CD14-positive monocyte (primary cell): ENCODE measurements around the gene DRC7. TPM values are rescaled to one million over a fixed set of nuclear protein-coding genes. Genes with fewer than 3 reads are reported as not detected.

ENCODE experiments used
- DNase-seq, 3 donors: peaks; one replicate each; pipeline ENCODE4 v3.0.0-alpha.2; 2011 to 2022
- H2AFZ ChIP-seq: 2 replicates; pipeline ENCODE4 v1.6.0; 2012; ENCODE audit warnings: mild to moderate bottlenecking, low read depth, low read length, inconsistent platforms; ENCODE audit not compliant: insufficient read depth, poor library complexity, severe bottlenecking
- H3K27ac ChIP-seq, 2 donors: 1 replicate in 1 of 2; 2 replicates in 1 of 2; pipeline ENCODE4 v1.5.1; 2012 to 2013; ENCODE audit warnings: low read length in 2 of 2, control low read depth in 1 of 2, inconsistent platforms in 1 of 2, low read depth in 1 of 2, mild to moderate bottlenecking in 1 of 2
- H3K27me3 ChIP-seq, 2 donors: one replicate each; pipeline versions ENCODE4 v1.6.0 to v1.6.1; 2011 to 2013; ENCODE audit warnings: low read length in 2 of 2; ENCODE audit not compliant: control insufficient read depth in 2 of 2, insufficient read depth in 2 of 2
- H3K36me3 ChIP-seq, 2 donors: replicated peaks in 1 of 2; 1 replicate in 1 of 2; 2 replicates in 1 of 2; pipeline versions ENCODE4 v1.5.1 to v1.6.1; 2012 to 2013; ENCODE audit warnings: low read length in 2 of 2, control low read depth in 1 of 2, inconsistent platforms in 1 of 2, mild to moderate bottlenecking in 1 of 2; ENCODE audit not compliant: insufficient read depth in 2 of 2, control insufficient read depth in 1 of 2
- H3K4me1 ChIP-seq, 2 donors: 1 replicate in 1 of 2; 2 replicates in 1 of 2; pipeline versions ENCODE4 v1.5.1 to v1.6.1; 2012 to 2013; ENCODE audit warnings: low read length in 2 of 2, control low read depth in 1 of 2, inconsistent platforms in 1 of 2, mild to moderate bottlenecking in 1 of 2, moderate library complexity in 1 of 2; ENCODE audit not compliant: insufficient read depth in 2 of 2, control insufficient read depth in 1 of 2
- H3K4me2 ChIP-seq: replicated peaks from 2 replicates; pipeline ENCODE3; 2012; ENCODE audit warnings: low read length, moderate library complexity, mild to moderate bottlenecking; ENCODE audit not compliant: poor library complexity, severe bottlenecking; ENCODE audit errors: extremely low read depth
- H3K4me3 ChIP-seq, 3 experiments: fragments of 200-600 bp in 1 of 3; sonication (generic) in 1 of 3; replicated peaks in 1 of 3; 1 replicate in 2 of 3; 2 replicates in 1 of 3; pipeline ENCODE4 v1.5.1; 2011 to 2013; ENCODE audit warnings: low read length in 3 of 3, mild to moderate bottlenecking in 3 of 3, control low read depth in 2 of 3, low read depth in 2 of 3, inconsistent platforms in 1 of 3, moderate library complexity in 1 of 3
- H3K79me2 ChIP-seq: 2 replicates; pipeline ENCODE4 v1.6.0; 2012; ENCODE audit warnings: mild to moderate bottlenecking, control low read depth, inconsistent platforms, low read length, moderate library complexity; ENCODE audit not compliant: insufficient read depth
- H3K9ac ChIP-seq: 2 replicates; pipeline ENCODE4 v1.6.0; 2017; ENCODE audit warnings: low read length, mild to moderate bottlenecking; ENCODE audit not compliant: insufficient read depth, poor library complexity, severe bottlenecking
- H3K9me3 ChIP-seq, 2 donors: replicated peaks in 1 of 2; 1 replicate in 1 of 2; 2 replicates in 1 of 2; pipeline versions ENCODE4 v1.5.1 to v1.6.1; 2012 to 2013; ENCODE audit warnings: low read length in 2 of 2, control low read depth in 1 of 2; ENCODE audit not compliant: control insufficient read depth in 1 of 2, insufficient read depth in 1 of 2
- H4K20me1 ChIP-seq: 2 replicates; pipeline ENCODE4 v1.6.0; 2012; ENCODE audit warnings: mild to moderate bottlenecking, low read length, control low read depth, moderate library complexity; ENCODE audit not compliant: insufficient read depth
- H3K27ac Mint-ChIP-seq, 7 donors: one replicate each; pipeline ENCODE4 v1.8.0; 2020; ENCODE audit warnings: mild to moderate bottlenecking in 7 of 7, mixed read lengths in 7 of 7, moderate library complexity in 6 of 7, inconsistent platforms in 2 of 7
- H3K27me3 Mint-ChIP-seq, 3 donors: one replicate each; pipeline ENCODE4 v1.8.0; 2021 to 2022; ENCODE audit warnings: low read depth in 3 of 3, mild to moderate bottlenecking in 3 of 3, mixed read lengths in 3 of 3, moderate library complexity in 3 of 3, inconsistent platforms in 1 of 3
- H3K36me3 Mint-ChIP-seq, 2 donors: one replicate each; pipeline ENCODE4 v1.8.0; 2020; ENCODE audit warnings: mixed read lengths in 2 of 2, inconsistent platforms in 1 of 2, mild to moderate bottlenecking in 1 of 2
- H3K4me1 Mint-ChIP-seq: one replicate; pipeline ENCODE4 v1.8.0; 2020; ENCODE audit warnings: mild to moderate bottlenecking, mixed read lengths
- H3K4me3 Mint-ChIP-seq, 2 donors: one replicate each; pipeline ENCODE4 v1.8.0; 2020; ENCODE audit warnings: mild to moderate bottlenecking in 2 of 2, mixed read lengths in 2 of 2, moderate library complexity in 1 of 2
- H3K9me3 Mint-ChIP-seq, 7 donors: one replicate each; pipeline ENCODE4 v1.8.0; 2020 to 2022; ENCODE audit warnings: mixed read lengths in 7 of 7, mild to moderate bottlenecking in 6 of 7, moderate library complexity in 6 of 7, inconsistent platforms in 2 of 7
- WGBS: methylation state at CpG from one replicate; pipeline ENCODE4 v1.1.5; 2013; ENCODE audit warnings: missing lambda C conversion rate; ENCODE audit not compliant: insufficient coverage; 5-methylcytosine and 5-hydroxymethylcytosine counted together
- intact Hi-C, 2 donors: fragments of 100-400 bp; cut with micrococcal nuclease; formaldehyde crosslinking; loops; one replicate each; pipeline versions ENCODE4 v1.15.0 to v1.15.1; 2023
- polyA plus RNA-seq, 3 donors: library from polyadenylated mRNA; depleted of rRNA in 1 of 3; unstranded in 2 of 3; stranded (reverse) in 1 of 3; fragments of 300-500 nt in 2 of 3; fragments of >200 nt in 1 of 3; fragmentation: Illumina TruSeq in 2 of 3; gene quantifications; 1 replicate in 2 of 3; 2 replicates in 1 of 3; pipeline ENCODE4 v1.2.3, GENCODE V29; 2012 to 2021
- TF ChIP-seq, protein P1 (sequence below): fragments of 200-600 bp; IDR thresholded peaks from one replicate; pipeline ENCODE4 v1.8.0; 2022; ENCODE audit warnings: antibody characterized with exemption, mild to moderate bottlenecking

Gene DRC7
- polyA plus RNA-seq, 3 donors, result 0.11 to 0.41 TPM; not detected in 1

DNA sequence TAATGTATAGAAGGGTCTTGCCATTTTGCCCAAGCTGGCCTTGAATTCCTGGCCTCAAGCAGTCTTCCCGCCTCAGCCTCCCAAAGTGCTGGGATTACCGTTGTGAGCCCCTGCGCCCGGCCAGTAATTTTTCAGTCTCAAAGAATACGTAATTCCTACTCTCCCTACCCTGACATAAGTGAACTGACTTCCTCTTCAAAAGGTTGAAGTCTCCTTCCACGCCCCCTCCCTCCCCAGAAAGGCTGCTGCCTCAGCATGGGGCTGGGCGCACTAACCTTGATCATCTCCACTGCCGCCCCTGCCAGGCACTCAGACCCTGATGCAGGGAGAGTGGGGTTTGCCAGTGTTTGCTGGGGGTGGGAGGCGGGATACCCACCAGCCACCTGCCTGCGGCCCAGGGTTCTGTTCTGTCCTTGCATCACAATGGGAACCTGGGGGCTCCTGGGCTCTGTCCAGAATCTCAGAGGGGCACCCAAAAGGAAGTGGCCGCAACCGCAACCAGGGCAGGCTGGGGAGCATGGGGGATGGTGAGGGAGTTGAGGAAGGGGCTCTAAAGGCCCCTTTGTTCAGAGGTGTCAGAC, 80.2 kb downstream of the DRC7 start:
- no peak overlapping the region for H3K9ac ChIP-seq
- TF ChIP-seq, protein P1, sequence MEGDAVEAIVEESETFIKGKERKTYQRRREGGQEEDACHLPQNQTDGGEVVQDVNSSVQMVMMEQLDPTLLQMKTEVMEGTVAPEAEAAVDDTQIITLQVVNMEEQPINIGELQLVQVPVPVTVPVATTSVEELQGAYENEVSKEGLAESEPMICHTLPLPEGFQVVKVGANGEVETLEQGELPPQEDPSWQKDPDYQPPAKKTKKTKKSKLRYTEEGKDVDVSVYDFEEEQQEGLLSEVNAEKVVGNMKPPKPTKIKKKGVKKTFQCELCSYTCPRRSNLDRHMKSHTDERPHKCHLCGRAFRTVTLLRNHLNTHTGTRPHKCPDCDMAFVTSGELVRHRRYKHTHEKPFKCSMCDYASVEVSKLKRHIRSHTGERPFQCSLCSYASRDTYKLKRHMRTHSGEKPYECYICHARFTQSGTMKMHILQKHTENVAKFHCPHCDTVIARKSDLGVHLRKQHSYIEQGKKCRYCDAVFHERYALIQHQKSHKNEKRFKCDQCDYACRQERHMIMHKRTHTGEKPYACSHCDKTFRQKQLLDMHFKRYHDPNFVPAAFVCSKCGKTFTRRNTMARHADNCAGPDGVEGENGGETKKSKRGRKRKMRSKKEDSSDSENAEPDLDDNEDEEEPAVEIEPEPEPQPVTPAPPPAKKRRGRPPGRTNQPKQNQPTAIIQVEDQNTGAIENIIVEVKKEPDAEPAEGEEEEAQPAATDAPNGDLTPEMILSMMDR, result no peak
- H3K4me1 ChIP-seq, result no peaks in the 10 kb centered on the region
- 74% methylated on average over 5 of the region's 12 CpGs for WGBS
- no peak overlapping the region for H2AFZ ChIP-seq
- no peaks in the 10 kb centered on the region for H3K79me2 ChIP-seq
- no peak overlapping the region for H3K4me3 Mint-ChIP-seq
- DNase-seq, result no peak
- H3K27me3 ChIP-seq, result no peaks in the 10 kb centered on the region
- no peak overlapping the region for H3K27ac ChIP-seq
- H3K4me2 ChIP-seq, result no peak overlapping the region
- intact Hi-C loops, result no loop called here
- no peak overlapping the region for H3K4me3 ChIP-seq
- no peaks in the 10 kb centered on the region for H3K36me3 Mint-ChIP-seq
- peaks cover 0 to 2% (median 0%) of the 10 kb centered on the region in 7 donors for H3K9me3 Mint-ChIP-seq
- no peaks in the 10 kb centered on the region for H4K20me1 ChIP-seq
- H3K4me1 Mint-ChIP-seq, result no peaks in the 10 kb centered on the region
- no peaks in the 10 kb centered on the region for H3K9me3 ChIP-seq
- no peaks in the 10 kb centered on the region for H3K36me3 ChIP-seq
- H3K27ac Mint-ChIP-seq, result peak overlapping the region in 1 of 7 donors; percentile 6
- peaks cover 0 to 2% (median 2%) of the 10 kb centered on the region in 3 donors for H3K27me3 Mint-ChIP-seq

DNA sequence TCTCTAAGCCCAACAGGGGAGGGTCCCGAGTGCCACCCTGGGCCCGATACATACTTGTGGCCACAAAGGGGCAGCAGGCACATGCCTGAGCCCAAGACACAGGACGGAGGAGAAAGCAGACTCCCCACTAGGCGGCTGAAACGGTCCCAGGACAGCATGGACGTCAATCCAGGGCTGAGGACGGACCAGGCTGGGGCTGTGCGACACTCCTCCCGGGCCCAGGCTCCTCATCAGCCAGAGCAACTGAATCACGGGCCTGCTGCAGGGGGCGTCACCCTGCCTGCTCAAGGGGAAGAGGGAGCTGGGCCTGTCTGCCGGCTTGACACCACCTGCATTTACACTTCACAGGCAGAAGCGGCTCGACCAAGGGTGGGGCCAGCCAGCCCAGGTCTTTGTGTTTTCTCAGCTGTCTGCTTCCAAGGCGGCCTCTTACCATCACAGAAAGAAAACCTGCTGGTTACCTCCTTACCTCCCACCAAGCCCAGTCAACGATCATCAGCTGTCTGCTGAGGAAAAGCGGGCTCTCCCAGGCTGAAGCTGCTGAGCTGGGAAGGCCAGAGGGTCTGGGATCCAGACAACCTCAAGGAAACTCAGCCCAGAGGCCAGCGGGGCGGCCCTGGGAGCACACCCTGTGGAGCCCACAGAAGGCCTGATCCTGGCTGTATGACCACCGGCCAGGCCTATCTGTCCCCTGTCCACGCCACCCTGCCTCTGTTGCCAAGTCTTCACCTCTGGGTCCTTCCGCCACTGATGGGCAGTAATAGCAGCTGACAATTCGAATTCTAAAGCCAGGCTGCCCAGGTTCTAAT, 81.3 kb downstream of the DRC7 start:
- H3K27ac Mint-ChIP-seq, result no peak overlapping the region

More for the DNA sequence above, 81.3 kb downstream of the DRC7 start:
- TF ChIP-seq, protein P1, result no peak
- intact Hi-C loops, result no loop called here
- peaks cover 0 to 2% (median 0%) of the 10 kb centered on the region in 7 donors for H3K9me3 Mint-ChIP-seq
- Histone ChIP-seq H3K4me2 (no peak overlapping the region), H3K79me2 (no peaks in the 10 kb centered on the region), H2AFZ (no peak overlapping the region), H3K27me3 (no peaks in the 10 kb centered on the region), H3K4me3 (no peak overlapping the region), H3K9ac (no peak overlapping the region), H3K36me3 (no peaks in the 10 kb centered on the region), H3K9me3 (no peaks in the 10 kb centered on the region), H4K20me1 (no peaks in the 10 kb centered on the region), H3K27ac (no peak overlapping the region), H3K4me1 (no peaks in the 10 kb centered on the region)
- H3K36me3 Mint-ChIP-seq, result no peaks in the 10 kb centered on the region
- no peak overlapping the region for H3K4me3 Mint-ChIP-seq
- H3K27me3 Mint-ChIP-seq, result peaks cover 0 to 3% (median 0%) of the 10 kb centered on the region in 3 donors
- H3K4me1 Mint-ChIP-seq, result no peaks in the 10 kb centered on the region
- no peak for DNase-seq
- WGBS, result 84% methylated on average over 20 of the region's 23 CpGs
